Neural progenitor cell (in vitro differentiated cells): ENCODE measurements around the gene SLC35D2.

Experiments used
- CTCF ChIP-seq: fragments of 200-600 bp; sonication (generic); IDR thresholded peaks from 2 replicates; pipeline ENCODE4 v1.5.1; 2017; ENCODE audit warnings: antibody characterized with exemption, mild to moderate bottlenecking
- EZH2phosphoT487 ChIP-seq: fragments of 200-600 bp; sonication (generic); IDR thresholded peaks from 2 replicates; pipeline ENCODE4 v1.6.1; 2017; ENCODE audit warnings: antibody characterized with exemption

- TF ChIP-seq CTCF (no peak), EZH2phosphoT487 (no peak)
Measured at GRCh38 chr9:96367943-96368342, 15.6 kb downstream of the SLC35D2 start.
